Measurements from ENCODE around the gene TRAPPC12.

Gene TRAPPC12

DNA sequence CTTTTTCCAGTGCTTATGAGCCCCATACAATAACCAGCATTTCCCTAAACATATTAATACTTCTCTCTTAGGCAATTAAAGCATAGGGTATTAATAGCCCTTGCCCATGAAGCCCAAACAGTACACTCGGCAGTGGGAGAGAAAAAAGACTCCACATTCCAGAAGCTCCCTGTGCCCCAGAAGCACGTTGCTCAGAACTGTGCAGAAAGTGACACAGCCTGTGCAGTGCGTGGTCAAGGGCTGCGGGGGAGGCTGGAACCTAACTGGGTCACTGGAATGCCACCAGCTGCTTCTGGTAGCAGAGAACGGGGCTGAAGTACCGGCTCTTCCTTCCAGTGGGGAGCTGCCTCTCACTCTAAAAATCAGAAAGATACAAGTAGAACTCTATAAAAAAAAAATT, 34.6 kb upstream of the TRAPPC12 start:
- Histone ChIP-seq H3K36me3 (ENCODE audit: low read length) (no peaks in the 10 kb centered on the region), H3K27ac (ENCODE audit: low read depth, low read length) (no peak overlapping the region), H3K9me2 (replicated peaks; ENCODE audit: insufficient read depth, low read length) (no peaks in the 10 kb centered on the region), H4K20me1 (ENCODE audit: low read depth, low read length) (0 out of 2 replicates have a peak, but pooled peaks cover 4% of the 10 kb centered on the region), H3K9me3 (ENCODE audit: insufficient read depth, low read length) (no peaks in the 10 kb centered on the region), H3K79me2 (ENCODE audit: insufficient read depth, low read length) (no peaks in the 10 kb centered on the region; the same call in 1 of the 2 replicates), H3K9ac (ENCODE audit: low read length) (no peak overlapping the region), H2AFZ (ENCODE audit: low read depth, low read length, severe bottlenecking) (no peak overlapping the region), H3K27me3 (ENCODE audit: low read length) (no peaks in the 10 kb centered on the region), H3K4me3 (ENCODE audit: insufficient read depth, low read length, poor library complexity, severe bottlenecking) (no peak overlapping the region), H3K4me2 (ENCODE audit: low read depth, low read length, poor library complexity, severe bottlenecking) (no peak overlapping the region), H3F3A (ENCODE audit: insufficient read depth) (no peaks in the 10 kb centered on the region)
- TF ChIP-seq, protein P1, sequence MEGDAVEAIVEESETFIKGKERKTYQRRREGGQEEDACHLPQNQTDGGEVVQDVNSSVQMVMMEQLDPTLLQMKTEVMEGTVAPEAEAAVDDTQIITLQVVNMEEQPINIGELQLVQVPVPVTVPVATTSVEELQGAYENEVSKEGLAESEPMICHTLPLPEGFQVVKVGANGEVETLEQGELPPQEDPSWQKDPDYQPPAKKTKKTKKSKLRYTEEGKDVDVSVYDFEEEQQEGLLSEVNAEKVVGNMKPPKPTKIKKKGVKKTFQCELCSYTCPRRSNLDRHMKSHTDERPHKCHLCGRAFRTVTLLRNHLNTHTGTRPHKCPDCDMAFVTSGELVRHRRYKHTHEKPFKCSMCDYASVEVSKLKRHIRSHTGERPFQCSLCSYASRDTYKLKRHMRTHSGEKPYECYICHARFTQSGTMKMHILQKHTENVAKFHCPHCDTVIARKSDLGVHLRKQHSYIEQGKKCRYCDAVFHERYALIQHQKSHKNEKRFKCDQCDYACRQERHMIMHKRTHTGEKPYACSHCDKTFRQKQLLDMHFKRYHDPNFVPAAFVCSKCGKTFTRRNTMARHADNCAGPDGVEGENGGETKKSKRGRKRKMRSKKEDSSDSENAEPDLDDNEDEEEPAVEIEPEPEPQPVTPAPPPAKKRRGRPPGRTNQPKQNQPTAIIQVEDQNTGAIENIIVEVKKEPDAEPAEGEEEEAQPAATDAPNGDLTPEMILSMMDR (IDR thresholded peaks at IDR 0.05; ENCODE audit: insufficient read depth, low read length, poor library complexity, severe bottlenecking), result no peak
- TF ChIP-seq EZH2phosphoT487 (conservative IDR thresholded peaks at IDR 0.05; ENCODE audit: low read length), result no peak

DNA sequence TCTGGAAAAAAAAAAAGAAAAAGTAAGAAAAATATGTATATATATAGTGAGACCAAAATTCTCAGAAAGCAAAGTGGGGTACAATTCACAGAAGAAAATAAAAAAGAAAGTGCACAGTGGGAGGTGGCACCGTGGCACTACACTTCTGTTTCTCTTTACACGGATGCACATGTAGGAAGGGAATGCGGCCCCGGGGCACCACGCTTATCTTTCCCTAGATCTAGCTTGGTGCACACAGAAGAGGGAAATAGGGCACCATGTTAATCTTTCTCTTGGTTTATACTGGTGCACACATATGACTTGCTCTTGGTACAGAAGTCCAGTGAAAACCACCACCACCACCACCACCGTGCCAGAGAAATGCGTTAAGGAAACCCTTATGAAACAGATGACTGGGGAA, 33.9 kb upstream of the TRAPPC12 start:
- H3K4me3 ChIP-seq (ENCODE audit: insufficient read depth, low read length, poor library complexity, severe bottlenecking), result no peak overlapping the region
- H2AFZ ChIP-seq (ENCODE audit: low read depth, low read length, severe bottlenecking), result no peak overlapping the region
- H3K27ac ChIP-seq (ENCODE audit: low read depth, low read length), result no peak overlapping the region
- H3K36me3 ChIP-seq (ENCODE audit: low read length), result no peaks in the 10 kb centered on the region
- TF ChIP-seq, protein P1 (IDR thresholded peaks at IDR 0.05; ENCODE audit: insufficient read depth, low read length, poor library complexity, severe bottlenecking), result no peak
- no peak for TF ChIP-seq EZH2phosphoT487 (conservative IDR thresholded peaks at IDR 0.05; ENCODE audit: low read length)
- H3K79me2 ChIP-seq (ENCODE audit: insufficient read depth, low read length), result no peaks in the 10 kb centered on the region; the same call in 1 of the 2 replicates
- H3K9me2 ChIP-seq (replicated peaks; ENCODE audit: insufficient read depth, low read length), result no peaks in the 10 kb centered on the region
- H3K4me2 ChIP-seq (ENCODE audit: low read depth, low read length, poor library complexity, severe bottlenecking), result no peak overlapping the region
- no peaks in the 10 kb centered on the region for H3F3A ChIP-seq (ENCODE audit: insufficient read depth)
- 0 out of 2 replicates have a peak, but pooled peaks cover 4% of the 10 kb centered on the region for H4K20me1 ChIP-seq (ENCODE audit: low read depth, low read length)
- no peaks in the 10 kb centered on the region for H3K27me3 ChIP-seq (ENCODE audit: low read length)
- no peaks in the 10 kb centered on the region for H3K9me3 ChIP-seq (ENCODE audit: insufficient read depth, low read length)
- H3K9ac ChIP-seq (ENCODE audit: low read length), result no peak overlapping the region

DNA sequence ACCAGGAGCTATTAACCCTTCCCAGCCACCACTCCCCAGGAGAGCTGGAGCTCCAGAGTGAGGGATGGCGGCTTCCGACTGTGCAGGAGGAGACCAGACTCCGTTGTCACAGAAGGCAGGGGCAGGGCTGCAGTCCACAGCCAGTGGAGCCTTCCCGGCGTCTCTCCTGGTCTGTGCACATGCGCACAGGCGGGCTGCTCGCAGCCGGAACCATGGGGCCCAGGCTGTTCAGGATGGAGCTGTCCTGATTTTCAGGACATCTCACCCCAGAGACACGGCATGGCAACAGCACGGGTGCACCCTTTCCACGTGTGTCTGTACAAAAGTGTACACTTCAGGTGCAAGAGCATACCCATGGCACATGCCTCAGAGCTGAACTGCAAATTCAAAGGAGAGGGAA, 30.7 kb upstream of the TRAPPC12 start:
- Histone ChIP-seq H3K27me3 (ENCODE audit: low read length) (no peaks in the 10 kb centered on the region), H3K9me3 (ENCODE audit: insufficient read depth, low read length) (no peaks in the 10 kb centered on the region), H3K4me2 (ENCODE audit: low read depth, low read length, poor library complexity, severe bottlenecking) (no peak overlapping the region), H3K4me3 (ENCODE audit: insufficient read depth, low read length, poor library complexity, severe bottlenecking) (no peak overlapping the region), H3K79me2 (ENCODE audit: insufficient read depth, low read length) (no peaks in the 10 kb centered on the region; the same call in 1 of the 2 replicates), H3F3A (ENCODE audit: insufficient read depth) (no peaks in the 10 kb centered on the region), H4K20me1 (ENCODE audit: low read depth, low read length) (no peaks in the 10 kb centered on the region), H2AFZ (ENCODE audit: low read depth, low read length, severe bottlenecking) (no peak overlapping the region), H3K9me2 (replicated peaks; ENCODE audit: insufficient read depth, low read length) (no peaks in the 10 kb centered on the region), H3K9ac (ENCODE audit: low read length) (no peak overlapping the region), H3K27ac (ENCODE audit: low read depth, low read length) (no peak overlapping the region), H3K36me3 (ENCODE audit: low read length) (peaks cover 11% of the 10 kb centered on the region)
- TF ChIP-seq EZH2phosphoT487 (conservative IDR thresholded peaks at IDR 0.05; ENCODE audit: low read length), result no peak
- TF ChIP-seq, protein P1 (IDR thresholded peaks at IDR 0.05; ENCODE audit: insufficient read depth, low read length, poor library complexity, severe bottlenecking), result no peak

Measured in SU-DHL-6 (cell line).